ENCODE measurements around the gene TLE1.

The TLE1 gene

GRCh38 chr9:81604306-81605169, 84.8 kb downstream of the TLE1 start:
- Histone ChIP-seq H3K9ac (ENCODE audit: low read depth, low read length) (no peak overlapping the region), H3K36me3 (ENCODE audit: insufficient read depth, low read length) (no peaks in the 10 kb centered on the region), H3K9me3 (replicated peaks; ENCODE audit: low read length) (no peaks in the 10 kb centered on the region), H3K4me2 (ENCODE audit: low read length) (no peak overlapping the region), H3K4me3 (ENCODE audit: low read length) (no peak overlapping the region), H3K27me3 (ENCODE audit: control insufficient read depth, insufficient read depth, low read length) (no peaks in the 10 kb centered on the region), H3K4me1 (ENCODE audit: control insufficient read depth, insufficient read depth, low read length) (peaks cover 8% of the 10 kb centered on the region)

- no peaks in the 10 kb centered on the region for H3K27me3 ChIP-seq (ENCODE audit: control insufficient read depth, insufficient read depth, low read length)
- H3K9me3 ChIP-seq (replicated peaks; ENCODE audit: low read length): no peaks in the 10 kb centered on the region
- no peak overlapping the region for H3K9ac ChIP-seq (ENCODE audit: low read depth, low read length)
- H3K4me1 ChIP-seq (ENCODE audit: control insufficient read depth, insufficient read depth, low read length): peaks cover 6% of the 10 kb centered on the region
- H3K36me3 ChIP-seq (ENCODE audit: insufficient read depth, low read length): no peaks in the 10 kb centered on the region
- H3K4me2 ChIP-seq (ENCODE audit: low read length): no peak overlapping the region
- H3K4me3 ChIP-seq (ENCODE audit: low read length): no peak overlapping the region
Measured at GRCh38 chr9:81602887-81603680, 86.3 kb downstream of the TLE1 start.

- no peaks in the 10 kb centered on the region for H3K36me3 ChIP-seq (ENCODE audit: insufficient read depth, low read length)
Measured at GRCh38 chr9:81601639-81602623, 87.4 kb downstream of the TLE1 start.

GRCh38 chr9:81600631-81601030, 88.7 kb downstream of the TLE1 start:
- H3K4me1 ChIP-seq (ENCODE audit: control insufficient read depth, insufficient read depth, low read length): peaks cover 6% of the 10 kb centered on the region
- H3K4me2 ChIP-seq (ENCODE audit: low read length): no peak overlapping the region
- no peaks in the 10 kb centered on the region for H3K36me3 ChIP-seq (ENCODE audit: insufficient read depth, low read length)
- no peak overlapping the region for H3K4me3 ChIP-seq (ENCODE audit: low read length)
- no peak overlapping the region for H3K9ac ChIP-seq (ENCODE audit: low read depth, low read length)
- no peaks in the 10 kb centered on the region for H3K9me3 ChIP-seq (replicated peaks; ENCODE audit: low read length)
- no peaks in the 10 kb centered on the region for H3K27me3 ChIP-seq (ENCODE audit: control insufficient read depth, insufficient read depth, low read length)

More at GRCh38 chr9:81601639-81602623, 87.4 kb downstream of the TLE1 start:
- peaks cover 6% of the 10 kb centered on the region for H3K4me1 ChIP-seq (ENCODE audit: control insufficient read depth, insufficient read depth, low read length)
- no peak overlapping the region for H3K4me2 ChIP-seq (ENCODE audit: low read length)
- no peaks in the 10 kb centered on the region for H3K9me3 ChIP-seq (replicated peaks; ENCODE audit: low read length)
- H3K27me3 ChIP-seq (ENCODE audit: control insufficient read depth, insufficient read depth, low read length): no peaks in the 10 kb centered on the region
- no peak overlapping the region for H3K9ac ChIP-seq (ENCODE audit: low read depth, low read length)
- no peak overlapping the region for H3K4me3 ChIP-seq (ENCODE audit: low read length)

GRCh38 chr9:81599837-81600236, 89.5 kb downstream of the TLE1 start:
- Histone ChIP-seq H3K4me2 (ENCODE audit: low read length) (no peak overlapping the region), H3K27me3 (ENCODE audit: control insufficient read depth, insufficient read depth, low read length) (no peaks in the 10 kb centered on the region), H3K36me3 (ENCODE audit: insufficient read depth, low read length) (no peaks in the 10 kb centered on the region), H3K9ac (ENCODE audit: low read depth, low read length) (no peak overlapping the region), H3K4me3 (ENCODE audit: low read length) (no peak overlapping the region), H3K9me3 (replicated peaks; ENCODE audit: low read length) (no peaks in the 10 kb centered on the region), H3K4me1 (ENCODE audit: control insufficient read depth, insufficient read depth, low read length) (peaks cover 6% of the 10 kb centered on the region)

GRCh38 chr9:81598811-81599210, 90.5 kb downstream of the TLE1 start:
- Histone ChIP-seq H3K9me3 (replicated peaks; ENCODE audit: low read length) (no peaks in the 10 kb centered on the region), H3K36me3 (ENCODE audit: insufficient read depth, low read length) (no peaks in the 10 kb centered on the region), H3K9ac (ENCODE audit: low read depth, low read length) (no peak overlapping the region), H3K4me1 (ENCODE audit: control insufficient read depth, insufficient read depth, low read length) (peaks cover 6% of the 10 kb centered on the region), H3K4me3 (ENCODE audit: low read length) (no peak overlapping the region), H3K27me3 (ENCODE audit: control insufficient read depth, insufficient read depth, low read length) (no peaks in the 10 kb centered on the region), H3K4me2 (ENCODE audit: low read length) (no peak overlapping the region)

GRCh38 chr9:81598123-81598497, 91.2 kb downstream of the TLE1 start:
- H3K9ac ChIP-seq (ENCODE audit: low read depth, low read length): no peak overlapping the region
- H3K9me3 ChIP-seq (replicated peaks; ENCODE audit: low read length): no peaks in the 10 kb centered on the region
- no peaks in the 10 kb centered on the region for H3K36me3 ChIP-seq (ENCODE audit: insufficient read depth, low read length)
- no peak overlapping the region for H3K4me3 ChIP-seq (ENCODE audit: low read length)
- H3K27me3 ChIP-seq (ENCODE audit: control insufficient read depth, insufficient read depth, low read length): no peaks in the 10 kb centered on the region
- no peak overlapping the region for H3K4me2 ChIP-seq (ENCODE audit: low read length)
- peaks cover 6% of the 10 kb centered on the region for H3K4me1 ChIP-seq (ENCODE audit: control insufficient read depth, insufficient read depth, low read length)

- Histone ChIP-seq H3K9ac (ENCODE audit: low read depth, low read length) (no peak overlapping the region), H3K4me3 (ENCODE audit: low read length) (no peak overlapping the region), H3K4me2 (ENCODE audit: low read length) (no peak overlapping the region), H3K9me3 (replicated peaks; ENCODE audit: low read length) (no peaks in the 10 kb centered on the region), H3K36me3 (ENCODE audit: insufficient read depth, low read length) (no peaks in the 10 kb centered on the region), H3K4me1 (ENCODE audit: control insufficient read depth, insufficient read depth, low read length) (peaks cover 6% of the 10 kb centered on the region), H3K27me3 (ENCODE audit: control insufficient read depth, insufficient read depth, low read length) (no peaks in the 10 kb centered on the region)
Measured at GRCh38 chr9:81597419-81598122, 91.8 kb downstream of the TLE1 start.

GRCh38 chr9:81596679-81597418, 92.5 kb downstream of the TLE1 start:
- H3K4me2 ChIP-seq (ENCODE audit: low read length): no peak overlapping the region
- no peaks in the 10 kb centered on the region for H3K9me3 ChIP-seq (replicated peaks; ENCODE audit: low read length)
- H3K27me3 ChIP-seq (ENCODE audit: control insufficient read depth, insufficient read depth, low read length): no peaks in the 10 kb centered on the region
- H3K9ac ChIP-seq (ENCODE audit: low read depth, low read length): no peak overlapping the region
- peaks cover 6% of the 10 kb centered on the region for H3K4me1 ChIP-seq (ENCODE audit: control insufficient read depth, insufficient read depth, low read length)
- no peaks in the 10 kb centered on the region for H3K36me3 ChIP-seq (ENCODE audit: insufficient read depth, low read length)
- H3K4me3 ChIP-seq (ENCODE audit: low read length): no peak overlapping the region

- Histone ChIP-seq H3K4me3 (ENCODE audit: low read length) (no peak overlapping the region), H3K27me3 (ENCODE audit: control insufficient read depth, insufficient read depth, low read length) (no peaks in the 10 kb centered on the region), H3K9me3 (replicated peaks; ENCODE audit: low read length) (no peaks in the 10 kb centered on the region), H3K4me1 (ENCODE audit: control insufficient read depth, insufficient read depth, low read length) (peaks cover 6% of the 10 kb centered on the region), H3K9ac (ENCODE audit: low read depth, low read length) (no peak overlapping the region), H3K36me3 (ENCODE audit: insufficient read depth, low read length) (no peaks in the 10 kb centered on the region), H3K4me2 (ENCODE audit: low read length) (no peak overlapping the region)
Measured at GRCh38 chr9:81595887-81596543, 93.3 kb downstream of the TLE1 start.
